Endothelial cell of umbilical vein (primary cell): ENCODE results near the gene FUT4.

Experiments used
- CTCF ChIP-seq, 2 donors: IDR thresholded peaks; 1 replicate in 1 of 2; 2 replicates in 1 of 2; pipeline ENCODE4 v1.5.1; 2011; ENCODE audit warnings: low read length in 2 of 2, mild to moderate bottlenecking in 2 of 2, moderate library complexity in 2 of 2, control low read depth in 1 of 2, inconsistent platforms in 1 of 2, low read depth in 1 of 2; ENCODE audit not compliant: insufficient read depth in 1 of 2; ENCODE audit errors: extremely low read depth in 1 of 2
- EZH2 ChIP-seq: IDR thresholded peaks from 2 replicates; pipeline ENCODE4 v1.6.1; 2012; ENCODE audit warnings: borderline replicate concordance, low read depth, mild to moderate bottlenecking, moderate library complexity, low read length, inconsistent platforms; ENCODE audit not compliant: severe bottlenecking
- GATA2 ChIP-seq: IDR thresholded peaks from 2 replicates; pipeline ENCODE4 v1.7.0; 2011; ENCODE audit warnings: low read depth, mild to moderate bottlenecking, moderate library complexity, mixed read lengths, low read length; ENCODE audit not compliant: insufficient read length, insufficient read depth
- JUN ChIP-seq: IDR thresholded peaks from 2 replicates; pipeline ENCODE4 v1.6.1; 2011; ENCODE audit warnings: borderline replicate concordance, low read depth; ENCODE audit not compliant: insufficient read length, insufficient read depth
- MAX ChIP-seq: IDR thresholded peaks from 2 replicates; pipeline ENCODE4 v1.6.1; 2011; ENCODE audit not compliant: insufficient read depth, insufficient read length
- MYC ChIP-seq: IDR thresholded peaks from one replicate; pipeline ENCODE4 v1.6.1; 2011; ENCODE audit warnings: mild to moderate bottlenecking, low read depth, low read length
- POLR2AphosphoS5 ChIP-seq: IDR thresholded peaks from 2 replicates; pipeline ENCODE4 v1.6.1; 2012; ENCODE audit warnings: low read depth, mild to moderate bottlenecking, control low read depth, low read length, moderate library complexity; ENCODE audit not compliant: insufficient read depth

- TF ChIP-seq CTCF (IDR thresholded peaks at IDR 0.05; ENCODE audit: extremely low read depth in 1 of 2, insufficient read depth in 1 of 2, low read depth in 1 of 2, low read length in 2 of 2) (no peak), JUN (no peak), POLR2AphosphoS5 (no peak), MAX (no peak), EZH2 (no peak), MYC (no peak), GATA2 (no peak)
These were observed 44.7 kb downstream of the FUT4 start for GRCh38 chr11:94588366-94588942.
